K562 (cell line): ENCODE data around the gene CCDC69. TPM values are rescaled to one million over a fixed set of nuclear protein-coding genes. Genes with fewer than 3 reads are reported as not detected.
"Not testable (repeated sequence)": the region's sequence is repeated elsewhere in the genome, so short reads cannot be mapped to it uniquely, and the experiment has no call there.

Experiments
- ATAC-seq: fragments of 200-7000 bp; cut with Tn5 transposase; 3 replicates; pipeline ENCODE4 v1.9.1; 2020; ENCODE audit warnings: moderate library complexity
- BruUV-seq: library from RNA; stranded (reverse); fragments of 400-500 nt; replicated peaks from 2 replicates; lab custom pipeline; 2021; lab: Mats Ljungman, UMichigan
- CTCF ChIA-PET: fragments of 300-600 bp; formaldehyde crosslinking; extraction: SDS; loops from one replicate; lab custom pipeline; 2021; ENCODE audit warnings: low intra/inter-chr PET ratio; lab: Yijun Ruan, JAX
- POLR2A ChIA-PET: fragments of 300-600, 350-650 bp; sonication (Branson Sonifier 250); formaldehyde crosslinking; extraction: SDS; loops from one replicate; lab custom pipeline; 2021; ENCODE audit warnings: antibody characterized with exemption, inconsistent platforms; lab: Yijun Ruan, JAX
- DNase-seq, 4 experiments: peaks; one replicate each; pipeline versions ENCODE4 v3.0.0 to v3.0.0-alpha.2; 2011 to 2018; ENCODE audit warnings: low spot score in 3 of 4, mixed read lengths in 3 of 4; ENCODE audit errors: extremely low read depth in 1 of 4
- FAIRE-seq: peaks from 2 replicates; lab custom pipeline; 2011; peaks lifted over from hg19 to GRCh38; lab: Jason Lieb, UNC
- H2AFZ ChIP-seq: 2 replicates; pipeline ENCODE4 v1.6.0; 2011; ENCODE audit warnings: low read depth, low read length, control low read depth, inconsistent platforms
- H3K27ac ChIP-seq: fragments of 200-600 bp; 3 replicates; pipeline ENCODE4 v1.8.0; 2011; ENCODE audit warnings: low read depth, mild to moderate bottlenecking, control low read depth, inconsistent platforms, low read length, moderate library complexity, mixed read lengths; ENCODE audit errors: extremely low read depth
- H3K27me3 ChIP-seq, 2 experiments: fragments of 300-600 bp in 1 of 2; 2 replicates in 1 of 2; 3 replicates in 1 of 2; pipeline versions ENCODE4 v1.6.0 to v1.8.0; 2011; ENCODE audit warnings: inconsistent platforms in 2 of 2, low read length in 2 of 2, mild to moderate bottlenecking in 1 of 2, mixed read lengths in 1 of 2, moderate library complexity in 1 of 2; ENCODE audit not compliant: control insufficient read depth in 2 of 2, insufficient read depth in 2 of 2
- H3K36me3 ChIP-seq: fragments of 300-600 bp; 3 replicates; pipeline ENCODE4 v1.8.0; 2011; ENCODE audit warnings: mild to moderate bottlenecking, low read length, inconsistent platforms; ENCODE audit not compliant: control insufficient read depth, insufficient read depth
- H3K4me1 ChIP-seq, 2 experiments: fragments of 200-600 bp in 1 of 2; replicated peaks in 1 of 2; 2 replicates in 1 of 2; 3 replicates in 1 of 2; pipeline versions ENCODE4 v1.5.1 to v1.8.0; 2011; ENCODE audit warnings: inconsistent platforms in 2 of 2, low read length in 2 of 2, mild to moderate bottlenecking in 1 of 2, mixed read lengths in 1 of 2, moderate library complexity in 1 of 2; ENCODE audit not compliant: control insufficient read depth in 2 of 2, insufficient read depth in 2 of 2
- H3K4me2 ChIP-seq: 2 replicates; pipeline ENCODE4 v1.6.1; 2011; ENCODE audit warnings: low read length, control low read depth, inconsistent platforms, mixed read lengths; ENCODE audit not compliant: insufficient read depth
- H3K4me3 ChIP-seq: fragments of 200-600 bp; sonication (generic), shearing (Covaris generic); 2 replicates; pipeline ENCODE4 v1.5.1; 2016; ENCODE audit warnings: control low read depth, inconsistent platforms
- H3K79me2 ChIP-seq: fragments of 200-600 bp; 3 replicates; pipeline ENCODE4 v1.8.0; 2011; ENCODE audit warnings: low read length, inconsistent platforms; ENCODE audit not compliant: control insufficient read depth, insufficient read depth
- H3K9ac ChIP-seq, 2 experiments: 2 replicates each; pipeline versions ENCODE4 v1.6.0 to v1.6.1; 2011; ENCODE audit warnings: low read depth in 2 of 2, low read length in 2 of 2, control low read depth in 1 of 2, inconsistent platforms in 1 of 2, mild to moderate bottlenecking in 1 of 2, mixed read lengths in 1 of 2; ENCODE audit not compliant: insufficient read depth in 1 of 2
- H3K9me1 ChIP-seq: one replicate; pipeline ENCODE4 v1.6.0; 2011; ENCODE audit warnings: inconsistent platforms, mild to moderate bottlenecking, low read length, moderate library complexity; ENCODE audit not compliant: control insufficient read depth, insufficient read depth
- H3K9me3 ChIP-seq: replicated peaks from 2 replicates; pipeline ENCODE4 v1.5.1; 2011; ENCODE audit warnings: low read depth, low read length, inconsistent platforms; ENCODE audit not compliant: control insufficient read depth, insufficient read depth
- H4K20me1 ChIP-seq: replicated peaks from 2 replicates; pipeline ENCODE4 v1.6.1; 2011; ENCODE audit warnings: low read length, inconsistent platforms, mixed read lengths; ENCODE audit not compliant: control insufficient read depth, insufficient read depth
- DLX4 ChIP-seq: fragments of 250-450 bp; sonication (Bioruptor Pico); IDR thresholded peaks from 2 replicates; pipeline ENCODE4 v1.6.1; 2021; ENCODE audit warnings: mild to moderate bottlenecking
- GATAD2B ChIP-seq: fragments of 450-650 bp; IDR thresholded peaks from 2 replicates; pipeline ENCODE4 v1.6.1; 2017; ENCODE audit warnings: mild to moderate bottlenecking, borderline replicate concordance
- HDAC3 ChIP-seq: fragments of 450-650 bp; IDR thresholded peaks from 2 replicates; pipeline ENCODE4 v1.6.1; 2018; ENCODE audit warnings: borderline replicate concordance, mild to moderate bottlenecking, moderate library complexity; ENCODE audit not compliant: partially characterized antibody
- MAZ ChIP-seq, 2 experiments: fragments of 450-650 bp in 1 of 2; sonication (generic) in 1 of 2; formaldehyde crosslinking; IDR thresholded peaks in 1 of 2; conservative IDR thresholded peaks in 1 of 2; 2 replicates each; pipeline versions ENCODE4 v1.4.0 to v1.5.0; 2020; ENCODE audit warnings: mild to moderate bottlenecking in 1 of 2, missing genetic modification reagents in 1 of 2
- PHF20 ChIP-seq: fragments of 450-650 bp; IDR thresholded peaks from 2 replicates; pipeline ENCODE4 v1.6.1; 2018; ENCODE audit not compliant: partially characterized antibody
- ZNF280A ChIP-seq: fragments of 450-650 bp; IDR thresholded peaks from 2 replicates; pipeline ENCODE4 v1.6.1; 2018; ENCODE audit warnings: mild to moderate bottlenecking, low read depth; ENCODE audit not compliant: partially characterized antibody
- ZNF431 ChIP-seq: sonication (generic); formaldehyde crosslinking; IDR thresholded peaks from 2 replicates; pipeline ENCODE4 v1.8.0; 2022; ENCODE audit warnings: mild to moderate bottlenecking, missing genetic modification reagents
- ZNF584 ChIP-seq: fragments of 200-800 bp; sonication (Bioruptor generic); IDR thresholded peaks from 2 replicates; pipeline ENCODE4 v1.6.1; 2016; ENCODE audit warnings: low read depth, mild to moderate bottlenecking, missing genetic modification characterization, missing compliant biosample characterization
- WGBS: fragments of 100-300 bp; shearing (Covaris generic); methylation state at CpG from one replicate; pipeline ENCODE4 v1.1.6; 2016; ENCODE audit warnings: low coverage, mixed read lengths; ENCODE audit not compliant: insufficient coverage; ENCODE audit errors: missing lambda C conversion rate; 5-methylcytosine and 5-hydroxymethylcytosine counted together
- in situ Hi-C: fragments of 300-500 bp; cut with MboI; formaldehyde crosslinking; loops from 4 replicates; pipeline ENCODE4 v1.15.0; 2018; ENCODE audit warnings: inconsistent platforms, mixed read lengths
- intact Hi-C: fragments of 100-400 bp; cut with micrococcal nuclease; formaldehyde crosslinking; loops from 2 replicates; pipeline ENCODE4 v1.14.2; 2022
- polyA plus RNA-seq, 8 experiments: library from polyadenylated mRNA; depleted of rRNA in 4 of 8; stranded (reverse) in 5 of 8; unstranded in 3 of 8; fragments of >200 nt; fragmentation: Nextera tagmentation in 2 of 8; fragmentation: Illumina TruSeq in 1 of 8; extraction: Ambion mirVana in 2 of 8; extraction: Trizol in 1 of 8; gene quantifications; 2 replicates each; pipeline versions ENCODE4 v1.2.1 to v1.2.3, GENCODE V29; 2011 to 2014; ENCODE audit warnings: inconsistent platforms in 1 of 8, missing spikeins in 1 of 8
- total RNA-seq, 7 experiments: library from RNA; depleted of rRNA in 6 of 7; stranded (reverse); fragments of >200 nt in 6 of 7; fragmentation: Illumina TruSeq in 2 of 7; extraction: Trizol in 2 of 7; gene quantifications; 2 replicates each; pipeline versions ENCODE4 v1.2.1 to v1.2.3, GENCODE V29; 2011 to 2021; ENCODE audit warnings: low replicate concordance in 1 of 7

Gene CCDC69
- total and polyA plus RNA-seq, 9 of the 15 experiments (the other 6 are each of a cell fraction or from before 2014, with no cell fraction given), result 0.65 to 12.2 (median 7.6) TPM

- Histone ChIP-seq H3K4me1 (peaks cover 0 to 6% of the 10 kb centered on the region in 2 experiments; a peak in 3 of 5 replicates), H3K4me3 (no peak overlapping the region), H3K36me3 (no peaks in the 10 kb centered on the region), H3K9ac (no peak overlapping the region), H3K27ac (no peak overlapping the region), H3K9me1 (no peaks in the 10 kb centered on the region), H3K4me2 (no peak overlapping the region), H3K79me2 (no peaks in the 10 kb centered on the region), H4K20me1 (no peaks in the 10 kb centered on the region), H3K27me3 (peaks cover 5 to 33% of the 10 kb centered on the region in 2 experiments), H3K9me3 (no peaks in the 10 kb centered on the region), H2AFZ (no peak overlapping the region)
- CTCF ChIA-PET, result no interaction called here
- intact Hi-C loops (no loop called here), in situ Hi-C loops (loop anchor here (5.0 kb wide), 2 partner anchors 65 to 115 kb away; no protein-coding TSS in a partner anchor)
- DNase-seq (no peak), ATAC-seq (no peak), FAIRE-seq (no peak)
- POLR2A ChIA-PET, result no interaction called here
- no peak for TF ChIP-seq GATAD2B
- no peak for TF ChIP-seq ZNF280A
- no peak for TF ChIP-seq MAZ (CRISPR knock-in tag; conservative IDR thresholded peaks at IDR 0.05 in 1 of 2, IDR thresholded peaks at IDR 0.05 in 1 of 2)
- no peak for TF ChIP-seq HDAC3
- TF ChIP-seq DLX4 (CRISPR knock-in tag), result no peak
- TF ChIP-seq PHF20, result no peak
- no peak for TF ChIP-seq ZNF584 (CRISPR knock-in tag)
- no peak for TF ChIP-seq ZNF431 (CRISPR knock-in tag)
- no TSS peak for BruUV-seq
- 20% methylated on average over 1 of the region's 1 CpG for WGBS
Measured at GRCh38 chr5:151236888-151237287, 13.0 kb upstream of the CCDC69 start.

- H3K4me3 ChIP-seq, intact Hi-C loops: not testable (repeated sequence)
Measured at GRCh38 chr5:151235239-151235571, 11.3 kb upstream of the CCDC69 start.

More at GRCh38 chr5:151235239-151235571, 11.3 kb upstream of the CCDC69 start:
- FAIRE-seq, H3K4me2 ChIP-seq, CTCF ChIA-PET, H3K9me1 ChIP-seq, H3K4me1 ChIP-seq, DNase-seq, H4K20me1 ChIP-seq, H3K9ac ChIP-seq, BruUV-seq, H3K9me3 ChIP-seq, H3K27ac ChIP-seq, H3K36me3 ChIP-seq, H3K79me2 ChIP-seq, ATAC-seq: not testable (repeated sequence)
- in situ Hi-C loops, result loop anchor here (5.0 kb wide), 2 partner anchors 63 to 113 kb away; no protein-coding TSS in a partner anchor
- peaks cover 5 to 33% of the 10 kb centered on the region in 2 experiments for H3K27me3 ChIP-seq
- POLR2A ChIA-PET, result interaction anchor here (0.7 to 1.6 kb wide), 4 partner anchors 11 to 260 kb away, joined by 3 to 5 read pairs (median 4); partner anchors contain the start of gene CCDC69
- H2AFZ ChIP-seq, result peak overlapping the region; percentile 18; the same call in 1 of the 2 replicates
- 47% methylated on average over 6 of the region's 6 CpGs for WGBS
